ENCODE results near the gene GTF2IRD1. TPM values are rescaled to one million over a fixed set of nuclear protein-coding genes. Genes with fewer than 3 reads are reported as not detected.
"Not testable (repeated sequence)": the region's sequence is repeated elsewhere in the genome, so short reads cannot be mapped to it uniquely, and the experiment has no call there.

The GTF2IRD1 gene
- total and polyA plus RNA-seq, 2 experiments from 2014 or later = 34.9 to 39.6 TPM

DNA sequence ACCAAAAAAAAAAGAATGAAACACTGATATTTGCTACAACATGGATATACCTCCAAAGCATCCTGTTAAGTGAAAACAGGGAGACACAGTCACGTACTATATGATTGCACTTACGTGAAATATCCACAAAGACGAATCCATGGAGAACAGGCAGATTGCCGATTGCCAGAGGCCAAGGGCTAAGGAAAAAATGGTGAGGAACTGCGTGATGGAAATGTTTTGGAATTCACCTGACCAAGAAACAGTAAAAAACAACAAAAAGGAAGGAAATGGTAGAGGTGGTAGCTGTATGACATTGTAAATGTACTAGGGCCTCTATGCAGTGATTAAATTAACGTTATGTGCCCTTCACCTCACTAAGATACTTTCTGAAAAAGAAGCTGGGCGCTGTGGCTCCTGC lies 44.1 kb upstream of the GTF2IRD1 start:
- Histone ChIP-seq H3K9me2 (replicated peaks; ENCODE audit: insufficient read depth) (no peaks in the 10 kb centered on the region), H3K4me2 (no peak overlapping the region), H3K9me3 (ENCODE audit: low read depth) (no peaks in the 10 kb centered on the region), H3K79me2 (no peaks in the 10 kb centered on the region), H3K27ac (no peak overlapping the region), H3K4me3 (no peak overlapping the region), H3K36me3 (replicated peaks; ENCODE audit: insufficient read depth, low read depth) (no peaks in the 10 kb centered on the region), H2AFZ (no peak overlapping the region), H3K4me1 (ENCODE audit: insufficient read depth) (no peaks in the 10 kb centered on the region), H3K27me3 (no peaks in the 10 kb centered on the region), H4K20me1 (ENCODE audit: insufficient read depth, poor library complexity, severe bottlenecking) (no peaks in the 10 kb centered on the region)
- DNase-seq (ENCODE audit: low spot score) = no peak
- 94% methylated on average over 7 of the region's 7 CpGs for WGBS (ENCODE audit: low lambda C conversion rate, missing lambda C conversion rate)
- TF ChIP-seq EZH2 (IDR thresholded peaks at IDR 0.05; ENCODE audit: borderline replicate concordance) (no peak), EZH2phosphoT487 (IDR thresholded peaks at IDR 0.05; ENCODE audit: low read depth, severe bottlenecking, unreplicated experiment) (no peak)
- TF ChIP-seq, protein P1, sequence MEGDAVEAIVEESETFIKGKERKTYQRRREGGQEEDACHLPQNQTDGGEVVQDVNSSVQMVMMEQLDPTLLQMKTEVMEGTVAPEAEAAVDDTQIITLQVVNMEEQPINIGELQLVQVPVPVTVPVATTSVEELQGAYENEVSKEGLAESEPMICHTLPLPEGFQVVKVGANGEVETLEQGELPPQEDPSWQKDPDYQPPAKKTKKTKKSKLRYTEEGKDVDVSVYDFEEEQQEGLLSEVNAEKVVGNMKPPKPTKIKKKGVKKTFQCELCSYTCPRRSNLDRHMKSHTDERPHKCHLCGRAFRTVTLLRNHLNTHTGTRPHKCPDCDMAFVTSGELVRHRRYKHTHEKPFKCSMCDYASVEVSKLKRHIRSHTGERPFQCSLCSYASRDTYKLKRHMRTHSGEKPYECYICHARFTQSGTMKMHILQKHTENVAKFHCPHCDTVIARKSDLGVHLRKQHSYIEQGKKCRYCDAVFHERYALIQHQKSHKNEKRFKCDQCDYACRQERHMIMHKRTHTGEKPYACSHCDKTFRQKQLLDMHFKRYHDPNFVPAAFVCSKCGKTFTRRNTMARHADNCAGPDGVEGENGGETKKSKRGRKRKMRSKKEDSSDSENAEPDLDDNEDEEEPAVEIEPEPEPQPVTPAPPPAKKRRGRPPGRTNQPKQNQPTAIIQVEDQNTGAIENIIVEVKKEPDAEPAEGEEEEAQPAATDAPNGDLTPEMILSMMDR (IDR thresholded peaks at IDR 0.05; ENCODE audit: poor library complexity) = no peak

DNA sequence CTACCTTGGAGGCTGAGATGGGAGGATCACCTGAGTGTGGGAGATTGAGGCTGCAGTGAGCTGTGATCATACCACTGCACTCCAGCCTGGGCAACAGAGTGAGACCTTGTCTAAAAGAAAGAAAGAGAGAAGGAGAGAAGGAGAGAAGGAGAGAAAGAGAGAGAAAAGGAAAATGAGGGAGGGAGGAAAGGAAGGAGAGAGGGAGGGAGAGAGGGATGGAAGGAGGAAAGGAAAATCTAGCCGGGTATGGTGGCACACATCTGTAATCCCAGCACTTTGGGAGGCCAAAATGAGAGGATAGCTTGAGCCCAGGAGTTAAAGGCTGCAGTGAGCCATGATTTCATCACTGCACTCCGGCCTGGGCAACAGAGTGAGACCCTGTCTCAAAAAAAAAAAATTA lies 42.9 kb upstream of the GTF2IRD1 start:
- H3K4me1 ChIP-seq (ENCODE audit: insufficient read depth) = no peaks in the 10 kb centered on the region
- DNase-seq (ENCODE audit: low spot score) = no peak
- no peaks in the 10 kb centered on the region for H4K20me1 ChIP-seq (ENCODE audit: insufficient read depth, poor library complexity, severe bottlenecking)
- TF ChIP-seq, protein P1 (IDR thresholded peaks at IDR 0.05; ENCODE audit: poor library complexity) = no peak
- TF ChIP-seq EZH2 (IDR thresholded peaks at IDR 0.05; ENCODE audit: borderline replicate concordance) (no peak), EZH2phosphoT487 (IDR thresholded peaks at IDR 0.05; ENCODE audit: low read depth, severe bottlenecking, unreplicated experiment) (no peak)
- no peaks in the 10 kb centered on the region for H3K9me3 ChIP-seq (ENCODE audit: low read depth)
- H3K27me3 ChIP-seq = no peaks in the 10 kb centered on the region
- no peak overlapping the region for H3K27ac ChIP-seq
- no peak overlapping the region for H3K4me3 ChIP-seq
- no peak overlapping the region for H3K4me2 ChIP-seq
- WGBS (ENCODE audit: low lambda C conversion rate, missing lambda C conversion rate) = 82% methylated on average over 2 of the region's 2 CpGs
- H2AFZ ChIP-seq = no peak overlapping the region
- H3K9me2 ChIP-seq (replicated peaks; ENCODE audit: insufficient read depth) = no peaks in the 10 kb centered on the region
- H3K79me2 ChIP-seq = no peaks in the 10 kb centered on the region
- H3K36me3 ChIP-seq (replicated peaks; ENCODE audit: insufficient read depth, low read depth) = no peaks in the 10 kb centered on the region

DNA sequence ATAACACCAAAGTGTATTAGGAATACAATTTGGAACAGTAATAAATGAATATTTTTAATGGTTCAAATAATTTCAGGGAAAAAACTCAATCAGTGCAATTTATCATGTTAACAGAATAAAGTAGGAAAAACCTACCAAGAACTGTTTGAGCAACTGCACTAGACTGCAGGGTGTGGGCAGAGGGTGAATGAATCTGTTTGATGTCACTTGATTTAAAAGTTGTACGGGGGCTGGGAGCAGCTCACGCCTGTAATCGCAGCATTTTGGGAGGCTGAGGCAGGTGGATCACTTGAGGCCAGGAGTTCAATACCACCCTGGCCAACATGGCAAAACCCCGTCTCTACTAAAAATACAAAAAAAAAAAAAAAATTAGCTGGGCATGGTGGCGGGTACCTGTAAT lies 42.1 kb upstream of the GTF2IRD1 start:
- 87% methylated on average over 5 of the region's 5 CpGs for WGBS (ENCODE audit: low lambda C conversion rate, missing lambda C conversion rate)
- H3K4me1 ChIP-seq (ENCODE audit: insufficient read depth); H3K9me2 ChIP-seq (replicated peaks; ENCODE audit: insufficient read depth); H3K27me3 ChIP-seq; H3K27ac ChIP-seq; H3K79me2 ChIP-seq; H3K9me3 ChIP-seq (ENCODE audit: low read depth); DNase-seq (ENCODE audit: low spot score); H3K36me3 ChIP-seq (replicated peaks; ENCODE audit: insufficient read depth, low read depth); H3K4me2 ChIP-seq; H3K4me3 ChIP-seq; H4K20me1 ChIP-seq (ENCODE audit: insufficient read depth, poor library complexity, severe bottlenecking); H2AFZ ChIP-seq: not testable (repeated sequence)

DNA sequence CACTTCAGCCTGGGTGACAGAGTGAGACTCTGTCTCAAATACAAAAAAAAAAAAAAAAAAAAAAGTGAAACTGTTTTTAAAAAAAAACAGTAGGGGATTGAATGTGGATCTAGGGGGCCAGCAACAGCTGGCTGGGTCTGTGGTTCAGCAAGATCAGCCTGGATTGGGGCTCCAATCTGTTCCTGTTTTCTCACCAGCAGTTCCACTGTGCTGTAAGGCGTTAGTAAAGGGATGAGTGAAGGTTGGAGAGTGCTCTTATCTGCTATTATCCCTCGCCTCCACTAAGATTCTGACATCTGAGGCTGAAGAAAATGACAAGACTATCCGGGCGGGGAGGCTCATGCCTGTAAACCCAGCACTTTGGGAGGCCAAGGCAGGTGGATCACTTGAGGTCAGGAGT lies 41.6 kb upstream of the GTF2IRD1 start:
- TF ChIP-seq, protein P1 (IDR thresholded peaks at IDR 0.05; ENCODE audit: poor library complexity) = no peak
- TF ChIP-seq EZH2phosphoT487 (IDR thresholded peaks at IDR 0.05; ENCODE audit: low read depth, severe bottlenecking, unreplicated experiment) (no peak), EZH2 (IDR thresholded peaks at IDR 0.05; ENCODE audit: borderline replicate concordance) (no peak)
- H3K4me2 ChIP-seq = no peak overlapping the region
- DNase-seq (ENCODE audit: low spot score) = no peak
- H4K20me1 ChIP-seq (ENCODE audit: insufficient read depth, poor library complexity, severe bottlenecking) = no peaks in the 10 kb centered on the region
- no peaks in the 10 kb centered on the region for H3K4me1 ChIP-seq (ENCODE audit: insufficient read depth)
- H3K27me3 ChIP-seq = no peaks in the 10 kb centered on the region
- no peak overlapping the region for H3K27ac ChIP-seq
- no peaks in the 10 kb centered on the region for H3K36me3 ChIP-seq (replicated peaks; ENCODE audit: insufficient read depth, low read depth)
- 42% methylated on average over 4 of the region's 4 CpGs for WGBS (ENCODE audit: low lambda C conversion rate, missing lambda C conversion rate)
- H3K9me2 ChIP-seq (replicated peaks; ENCODE audit: insufficient read depth) = no peaks in the 10 kb centered on the region
- no peak overlapping the region for H3K4me3 ChIP-seq
- H3K79me2 ChIP-seq = no peaks in the 10 kb centered on the region
- H3K9me3 ChIP-seq (ENCODE audit: low read depth) = no peaks in the 10 kb centered on the region
- no peak overlapping the region for H2AFZ ChIP-seq

Measured in hepatocyte (in vitro differentiated cells).